ENCODE measurements around the gene TINAGL1.

Gene TINAGL1

DNA sequence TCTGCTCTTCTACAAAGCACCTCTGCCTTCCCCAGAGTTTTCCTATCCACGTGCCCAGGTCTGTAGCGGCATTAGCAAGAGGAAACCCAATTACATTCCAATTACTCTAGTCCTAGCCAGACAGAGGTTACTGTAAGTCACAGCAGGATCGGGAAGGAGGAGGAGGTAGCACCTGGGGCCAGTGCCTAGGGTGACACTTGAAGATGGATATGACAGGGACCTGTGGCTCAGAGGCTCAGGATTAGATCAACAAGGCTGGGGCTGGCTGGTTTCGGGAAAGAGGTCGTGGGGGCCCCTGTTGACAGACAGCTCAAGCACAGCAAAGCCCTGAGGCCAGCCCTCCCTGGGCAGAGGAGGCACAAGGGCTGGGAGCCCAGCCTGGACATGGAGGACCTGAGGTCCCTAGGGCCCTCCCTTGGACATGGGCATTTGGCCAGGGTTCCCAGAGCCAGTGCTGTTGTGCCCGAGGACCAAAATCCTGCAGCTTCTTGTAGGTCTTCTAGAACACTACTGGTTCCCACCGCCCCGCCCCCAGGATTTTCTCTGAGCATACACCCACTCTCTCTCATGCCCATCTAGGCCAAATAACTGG, 38.2 kb downstream of the TINAGL1 start:
- DNase-seq, result no peak

DNA sequence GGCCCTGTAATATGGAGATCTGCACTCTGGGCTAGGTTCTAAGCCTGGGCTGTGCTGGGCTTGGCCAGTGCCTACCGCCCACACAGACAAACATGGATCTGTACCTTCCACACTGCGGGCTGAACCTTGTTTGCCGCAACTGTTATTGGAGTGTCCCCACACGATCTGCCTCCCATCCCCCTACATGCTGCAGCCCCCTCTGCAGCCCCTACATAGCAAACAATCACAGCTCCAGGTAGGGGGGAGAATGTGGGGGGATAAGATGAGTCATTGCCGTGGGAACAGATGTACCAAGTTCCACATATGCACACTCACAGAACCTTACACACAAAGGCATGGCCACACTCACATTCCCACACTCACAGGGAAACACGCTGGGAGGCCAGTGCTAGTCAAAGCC, 39.1 kb downstream of the TINAGL1 start:
- no peak for DNase-seq

GRCh38 chr1:31615939-31616338, 39.6 kb downstream of the TINAGL1 start:
- no peak for DNase-seq

GRCh38 chr1:31617218-31617915, 41.1 kb downstream of the TINAGL1 start, which contains the start of gene HCRTR1:
Gene HCRTR1 (plus strand): TSS chr1:31617689. CDS start chr1:31619193, 1,504 bp downstream.
- DNase-seq, result no peak

DNA sequence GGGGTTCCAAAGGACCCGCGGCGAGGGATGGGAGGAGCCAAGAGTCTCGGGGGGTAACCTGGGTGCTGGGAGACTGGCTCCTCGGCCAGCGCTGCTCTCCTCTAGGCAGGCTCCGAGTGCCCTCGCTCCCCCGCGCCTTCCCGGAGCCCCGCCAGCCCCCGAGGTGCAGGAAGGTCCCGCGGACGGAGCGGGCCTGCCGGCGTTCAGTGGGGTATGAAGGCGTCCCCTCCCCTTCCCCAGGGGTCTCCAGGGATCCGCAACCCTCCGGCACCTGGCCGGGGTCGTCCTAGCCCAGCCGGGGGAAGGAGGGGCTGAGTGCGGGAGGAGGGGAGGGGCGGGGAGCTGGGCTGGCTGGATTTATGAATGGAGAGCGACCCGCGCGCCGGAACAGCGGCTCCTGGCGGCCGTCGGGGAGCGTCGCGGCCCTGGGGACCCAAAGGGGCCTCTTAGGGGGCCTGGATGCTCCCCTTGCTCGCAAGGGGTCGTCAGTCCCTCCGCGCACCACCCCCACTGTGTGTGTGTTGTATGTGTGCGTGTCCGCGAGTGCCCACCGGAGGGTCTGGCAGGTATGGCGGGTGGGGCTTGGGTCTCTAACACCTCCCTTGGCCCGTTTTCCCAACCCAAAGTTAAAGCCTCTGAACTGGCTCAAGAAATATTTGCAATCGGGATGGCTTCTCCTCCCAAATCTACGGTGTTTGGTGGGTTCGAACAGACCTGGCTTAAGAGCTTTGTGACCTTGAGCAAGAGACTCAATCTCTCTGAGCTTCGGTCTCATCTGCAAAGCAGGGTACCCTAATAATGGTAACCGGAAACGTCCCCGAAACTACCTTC, 41.8 kb downstream of the TINAGL1 start:
- peak; percentile 21 for DNase-seq

DNA sequence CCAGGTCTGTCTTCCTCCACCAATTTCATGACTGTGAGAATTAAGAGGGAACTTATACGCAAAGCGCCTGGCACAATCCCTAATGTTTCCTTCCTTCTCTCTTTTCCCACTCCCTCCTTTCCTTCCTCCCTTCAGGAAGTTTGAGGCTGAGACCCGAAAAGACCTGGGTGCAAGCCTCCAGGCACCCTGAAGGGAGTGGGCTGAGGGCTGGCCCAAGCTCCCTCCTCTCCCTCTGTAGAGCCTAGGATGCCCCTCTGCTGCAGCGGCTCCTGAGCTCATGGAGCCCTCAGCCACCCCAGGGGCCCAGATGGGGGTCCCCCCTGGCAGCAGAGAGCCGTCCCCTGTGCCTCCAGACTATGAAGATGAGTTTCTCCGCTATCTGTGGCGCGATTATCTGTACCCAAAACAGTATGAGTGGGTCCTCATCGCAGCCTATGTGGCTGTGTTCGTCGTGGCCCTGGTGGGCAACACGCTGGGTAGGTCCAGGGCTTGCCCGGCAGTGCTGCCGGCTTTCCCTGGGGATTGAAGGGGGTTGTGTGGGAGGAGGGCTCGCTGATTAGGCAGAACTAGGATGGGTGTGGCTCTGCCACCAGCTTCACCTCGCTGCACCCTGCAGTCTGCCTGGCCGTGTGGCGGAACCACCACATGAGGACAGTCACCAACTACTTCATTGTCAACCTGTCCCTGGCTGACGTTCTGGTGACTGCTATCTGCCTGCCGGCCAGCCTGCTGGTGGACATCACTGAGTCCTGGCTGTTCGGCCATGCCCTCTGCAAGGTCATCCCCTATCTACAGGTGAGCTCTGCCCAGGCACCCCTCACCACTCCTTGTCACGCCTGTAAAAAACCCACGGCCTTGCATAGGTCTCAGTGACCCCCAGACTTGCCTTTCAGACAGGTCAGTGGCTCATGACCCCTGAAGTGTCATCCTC, 42.9 kb downstream of the TINAGL1 start:
- no peak for DNase-seq

- no peak for DNase-seq
Measured at GRCh38 chr1:31620631-31621497, 44.5 kb downstream of the TINAGL1 start.

DNA sequence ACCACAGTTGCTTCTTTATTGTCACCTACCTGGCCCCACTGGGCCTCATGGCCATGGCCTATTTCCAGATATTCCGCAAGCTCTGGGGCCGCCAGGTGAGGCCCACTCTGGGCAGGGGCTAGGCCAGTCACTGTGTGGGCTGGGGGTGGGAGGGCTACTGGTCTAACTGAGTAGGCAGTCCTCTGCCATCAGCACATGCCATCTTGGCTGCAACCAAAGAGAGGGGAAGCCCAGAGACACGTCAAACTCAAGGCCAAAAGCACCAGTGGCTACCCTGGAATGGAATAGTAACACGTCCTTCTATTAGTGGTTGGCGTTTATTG, 45.1 kb downstream of the TINAGL1 start:
- DNase-seq, result no peak

GRCh38 chr1:31621847-31622730, 45.8 kb downstream of the TINAGL1 start:
- no peak for DNase-seq

- no peak for DNase-seq
Measured at GRCh38 chr1:31623365-31623764, 47.0 kb downstream of the TINAGL1 start.

- no peak for DNase-seq
Measured at GRCh38 chr1:31624309-31624708, 48.0 kb downstream of the TINAGL1 start.

- no peak for DNase-seq
Measured at GRCh38 chr1:31624731-31625514, 48.6 kb downstream of the TINAGL1 start.

- DNase-seq, result peak; percentile 58
Measured at GRCh38 chr1:31625561-31626222, 49.4 kb downstream of the TINAGL1 start.

DNA sequence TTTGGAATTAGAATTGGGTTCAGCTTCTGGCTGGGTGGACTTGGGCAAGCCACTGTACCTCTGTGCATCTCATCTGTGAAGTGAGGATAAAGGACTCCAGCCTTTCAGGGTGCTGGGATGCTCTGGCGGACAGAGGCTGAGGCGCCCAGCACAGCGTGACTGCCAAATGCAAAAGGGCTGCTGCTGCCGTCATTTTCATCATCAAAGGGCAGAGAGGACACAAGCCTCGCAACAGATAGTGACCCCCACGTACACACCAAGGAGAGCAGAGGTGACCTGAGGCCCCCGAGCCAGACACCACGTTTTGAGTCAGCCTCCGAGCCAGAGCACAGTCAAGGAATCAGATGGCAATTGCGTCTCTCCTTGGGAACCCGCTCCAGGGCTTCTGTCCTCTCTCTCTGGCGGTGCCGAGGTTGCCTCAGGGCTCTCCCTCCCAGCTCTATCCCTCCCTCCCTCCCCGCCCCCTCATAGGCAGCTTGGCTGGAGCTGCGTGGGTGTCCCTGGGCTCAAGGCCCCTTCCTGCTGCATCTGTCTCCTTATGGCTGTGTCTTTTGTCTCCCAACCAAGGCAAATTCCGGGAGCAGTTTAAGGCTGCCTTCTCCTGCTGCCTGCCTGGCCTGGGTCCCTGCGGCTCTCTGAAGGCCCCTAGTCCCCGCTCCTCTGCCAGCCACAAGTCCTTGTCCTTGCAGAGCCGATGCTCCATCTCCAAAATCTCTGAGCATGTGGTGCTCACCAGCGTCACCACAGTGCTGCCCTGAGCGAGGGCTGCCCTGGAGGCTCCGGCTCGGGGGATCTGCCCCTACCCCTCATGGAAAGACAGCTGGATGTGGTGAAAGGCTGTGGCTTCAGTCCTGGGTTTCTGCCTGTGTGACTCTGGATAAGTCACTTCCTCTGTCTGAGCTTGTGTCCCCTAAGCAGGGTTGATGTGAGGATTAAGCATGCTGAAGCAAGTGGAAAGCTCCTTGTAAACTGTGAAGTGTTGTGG, 50.2 kb downstream of the TINAGL1 start:
- no peak for DNase-seq

- no peak for DNase-seq
Measured at GRCh38 chr1:31627301-31627929, 51.1 kb downstream of the TINAGL1 start.

- DNase-seq, result no peak
Measured at GRCh38 chr1:31627930-31628559, 51.7 kb downstream of the TINAGL1 start.

DNA sequence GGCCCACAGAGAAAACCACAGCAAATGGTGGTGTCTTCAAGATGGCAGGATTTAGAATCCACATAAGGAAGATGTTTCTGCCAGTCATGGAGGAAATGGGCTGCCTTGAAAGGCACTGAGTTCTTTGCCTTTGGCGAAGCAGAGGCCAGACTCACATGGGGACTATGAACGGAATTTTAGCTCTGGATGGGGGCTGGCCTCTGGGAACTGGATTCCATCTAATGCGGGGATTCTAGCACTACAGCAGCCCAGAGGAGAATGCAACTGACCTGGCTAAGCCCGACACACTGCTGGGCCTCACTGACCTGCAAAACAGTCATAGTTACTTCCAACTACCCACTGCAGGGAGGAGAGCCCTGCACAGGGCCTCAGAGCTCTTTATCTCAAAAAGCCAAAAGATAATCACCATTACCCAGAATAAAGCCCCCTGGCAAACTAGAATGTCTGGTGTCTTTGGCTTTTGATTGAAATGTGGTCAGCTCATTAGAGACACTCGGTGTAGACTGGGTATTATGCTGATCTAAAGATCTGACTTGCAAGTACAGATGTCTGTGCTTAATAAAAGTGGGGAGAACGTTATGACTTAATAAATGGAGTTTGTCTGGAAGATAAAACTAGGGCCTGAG, 52.7 kb downstream of the TINAGL1 start:
- DNase-seq, result no peak

Data from fibroblast of upper back skin (primary cell).